ENCODE results near the gene EHMT1. TPM values are rescaled to one million over a fixed set of nuclear protein-coding genes. Genes with fewer than 3 reads are reported as not detected.

EHMT1 gene
- total RNA-seq, 1 donor from 2014 or later = 64.5 TPM

DNA sequence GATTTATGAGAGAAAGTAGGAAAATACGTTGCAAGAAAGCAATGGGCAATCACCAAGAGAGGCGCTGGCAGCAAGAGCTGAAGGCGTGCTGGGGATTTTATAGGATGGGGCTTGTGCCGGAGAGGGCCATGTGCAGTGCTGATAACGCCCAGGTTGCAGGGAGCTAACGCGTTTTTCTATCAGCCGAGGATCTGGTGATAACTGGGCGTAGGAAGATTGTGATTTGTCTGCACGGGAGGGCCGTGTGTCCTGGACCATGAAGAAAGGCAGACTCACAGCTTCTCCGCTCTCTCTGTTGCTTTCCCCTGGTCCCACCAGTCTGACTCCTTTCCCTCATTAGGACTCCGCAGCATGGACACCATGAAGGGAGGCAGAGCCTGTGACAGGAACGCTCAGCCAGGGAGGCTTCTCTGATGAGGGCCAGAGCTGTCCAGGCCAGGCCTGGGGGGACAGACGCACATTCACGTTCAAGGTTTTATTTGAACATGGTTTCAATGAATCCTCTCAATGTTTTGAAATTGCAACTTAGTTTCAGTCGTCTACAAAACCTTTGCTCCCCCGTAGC lies 246.9 kb downstream of the EHMT1 start:
- no peaks in the 10 kb centered on the region for H3K9me3 ChIP-seq (ENCODE audit: insufficient read depth, low read depth, low read length)
- H3K9ac ChIP-seq (ENCODE audit: low read length) = no peak overlapping the region
- no peaks in the 10 kb centered on the region for H3K4me1 ChIP-seq (ENCODE audit: insufficient read depth, low read length)
- Mint-ChIP-seq H3K4me1 (ENCODE audit: low read depth, unreplicated experiment) (no peaks in the 10 kb centered on the region), H3K27ac (ENCODE audit: unreplicated experiment) (no peak overlapping the region), H3K9me3 (ENCODE audit: unreplicated experiment) (peaks cover 11% of the 10 kb centered on the region), H3K27me3 (ENCODE audit: low read depth, unreplicated experiment) (peaks cover 38% of the 10 kb centered on the region), H3K4me3 (ENCODE audit: unreplicated experiment) (no peak overlapping the region), H3K36me3 (ENCODE audit: low read depth, unreplicated experiment) (no peaks in the 10 kb centered on the region)
- no peak for TF ChIP-seq EZH2 (IDR thresholded peaks at IDR 0.05; ENCODE audit: insufficient read depth, low read length)
- TF ChIP-seq, protein P1, sequence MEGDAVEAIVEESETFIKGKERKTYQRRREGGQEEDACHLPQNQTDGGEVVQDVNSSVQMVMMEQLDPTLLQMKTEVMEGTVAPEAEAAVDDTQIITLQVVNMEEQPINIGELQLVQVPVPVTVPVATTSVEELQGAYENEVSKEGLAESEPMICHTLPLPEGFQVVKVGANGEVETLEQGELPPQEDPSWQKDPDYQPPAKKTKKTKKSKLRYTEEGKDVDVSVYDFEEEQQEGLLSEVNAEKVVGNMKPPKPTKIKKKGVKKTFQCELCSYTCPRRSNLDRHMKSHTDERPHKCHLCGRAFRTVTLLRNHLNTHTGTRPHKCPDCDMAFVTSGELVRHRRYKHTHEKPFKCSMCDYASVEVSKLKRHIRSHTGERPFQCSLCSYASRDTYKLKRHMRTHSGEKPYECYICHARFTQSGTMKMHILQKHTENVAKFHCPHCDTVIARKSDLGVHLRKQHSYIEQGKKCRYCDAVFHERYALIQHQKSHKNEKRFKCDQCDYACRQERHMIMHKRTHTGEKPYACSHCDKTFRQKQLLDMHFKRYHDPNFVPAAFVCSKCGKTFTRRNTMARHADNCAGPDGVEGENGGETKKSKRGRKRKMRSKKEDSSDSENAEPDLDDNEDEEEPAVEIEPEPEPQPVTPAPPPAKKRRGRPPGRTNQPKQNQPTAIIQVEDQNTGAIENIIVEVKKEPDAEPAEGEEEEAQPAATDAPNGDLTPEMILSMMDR (IDR thresholded peaks at IDR 0.05; ENCODE audit: insufficient read depth, low read depth, low read length) = no peak
- no peak overlapping the region for H3K27ac ChIP-seq (ENCODE audit: low read depth, low read length)
- no peak overlapping the region for H3K4me3 ChIP-seq (ENCODE audit: insufficient read depth, low read depth, low read length)
- H3K4me2 ChIP-seq (ENCODE audit: low read length) = no peak overlapping the region
- H3K27me3 ChIP-seq (ENCODE audit: insufficient read depth, low read length) = no peaks in the 10 kb centered on the region
- no peaks in the 10 kb centered on the region for H3K36me3 ChIP-seq (ENCODE audit: insufficient read depth, low read length)
- no peaks in the 10 kb centered on the region for H3K79me2 ChIP-seq (ENCODE audit: insufficient read depth, low read length)
- FAIRE-seq = no peak
- no peak for DNase-seq (ENCODE audit: low read depth)
- no peaks in the 10 kb centered on the region for H4K20me1 ChIP-seq (ENCODE audit: insufficient read depth, low read length)
- H2AFZ ChIP-seq (ENCODE audit: low read depth, low read length) = no peak overlapping the region

GRCh38 chr9:137866226-137867141 lies 247.7 kb downstream of the EHMT1 start:
- Histone ChIP-seq H4K20me1 (ENCODE audit: insufficient read depth, low read length) (no peaks in the 10 kb centered on the region), H3K36me3 (ENCODE audit: insufficient read depth, low read length) (no peaks in the 10 kb centered on the region), H3K27ac (ENCODE audit: low read depth, low read length) (no peak overlapping the region), H3K27me3 (ENCODE audit: insufficient read depth, low read length) (no peaks in the 10 kb centered on the region), H3K9me3 (ENCODE audit: insufficient read depth, low read depth, low read length) (no peaks in the 10 kb centered on the region), H3K4me2 (ENCODE audit: low read length) (no peak overlapping the region), H2AFZ (ENCODE audit: low read depth, low read length) (no peak overlapping the region), H3K9ac (ENCODE audit: low read length) (no peak overlapping the region), H3K4me3 (ENCODE audit: insufficient read depth, low read depth, low read length) (no peak overlapping the region), H3K79me2 (ENCODE audit: insufficient read depth, low read length) (no peaks in the 10 kb centered on the region), H3K4me1 (ENCODE audit: insufficient read depth, low read length) (no peaks in the 10 kb centered on the region)
- DNase-seq (ENCODE audit: low read depth) (no peak), FAIRE-seq (no peak)
- peaks cover 38% of the 10 kb centered on the region for H3K27me3 Mint-ChIP-seq (ENCODE audit: low read depth, unreplicated experiment)
- TF ChIP-seq EZH2 (IDR thresholded peaks at IDR 0.05; ENCODE audit: insufficient read depth, low read length) = no peak
- TF ChIP-seq, protein P1 (IDR thresholded peaks at IDR 0.05; ENCODE audit: insufficient read depth, low read depth, low read length) = no peak
- peaks cover 11% of the 10 kb centered on the region for H3K9me3 Mint-ChIP-seq (ENCODE audit: unreplicated experiment)
- no peaks in the 10 kb centered on the region for H3K4me1 Mint-ChIP-seq (ENCODE audit: low read depth, unreplicated experiment)
- H3K36me3 Mint-ChIP-seq (ENCODE audit: low read depth, unreplicated experiment) = no peaks in the 10 kb centered on the region
- no peak overlapping the region for H3K27ac Mint-ChIP-seq (ENCODE audit: unreplicated experiment)
- no peak overlapping the region for H3K4me3 Mint-ChIP-seq (ENCODE audit: unreplicated experiment)

All from astrocyte (in vitro differentiated cells and primary cell).